Measurements from ENCODE around the gene SFT2D1.

SFT2D1 gene

GRCh38 chr6:166333172-166333995 lies 9.0 kb downstream of the SFT2D1 start:
- peak; percentile 22 for DNase-seq (ENCODE audit: low read depth)

- DNase-seq (ENCODE audit: low read depth): no peak
Observed at GRCh38 chr6:166331503-166332415, 10.6 kb downstream of the SFT2D1 start.

GRCh38 chr6:166330612-166331011 lies 11.7 kb downstream of the SFT2D1 start:
- no peak for DNase-seq (ENCODE audit: low read depth)

GRCh38 chr6:166325383-166326042 lies 16.8 kb downstream of the SFT2D1 start:
- no peak for DNase-seq (ENCODE audit: low read depth)

GRCh38 chr6:166323395-166323794 lies 18.9 kb downstream of the SFT2D1 start:
- no peak for DNase-seq (ENCODE audit: low read depth)

GRCh38 chr6:166318649-166319600 lies 23.4 kb downstream of the SFT2D1 start:
- DNase-seq (ENCODE audit: low read depth): no peak

GRCh38 chr6:166318227-166318626 lies 24.1 kb downstream of the SFT2D1 start:
- DNase-seq (ENCODE audit: low read depth): no peak

GRCh38 chr6:166317261-166318212 lies 24.8 kb downstream of the SFT2D1 start:
- no peak for DNase-seq (ENCODE audit: low read depth)

- no peak for DNase-seq (ENCODE audit: low read depth)
Observed at GRCh38 chr6:166315436-166315835, 26.9 kb downstream of the SFT2D1 start.

GRCh38 chr6:166314454-166314853 lies 27.9 kb downstream of the SFT2D1 start:
- no peak for DNase-seq (ENCODE audit: low read depth)

GRCh38 chr6:166313255-166314070 lies 28.9 kb downstream of the SFT2D1 start:
- DNase-seq (ENCODE audit: low read depth): peak; percentile 41

- DNase-seq (ENCODE audit: low read depth): no peak
Observed at GRCh38 chr6:166312832-166313231, 29.5 kb downstream of the SFT2D1 start.

- DNase-seq (ENCODE audit: low read depth): no peak
Observed at GRCh38 chr6:166310634-166311033, 31.7 kb downstream of the SFT2D1 start.

- no peak for DNase-seq (ENCODE audit: low read depth)
Observed at GRCh38 chr6:166309977-166310376, 32.4 kb downstream of the SFT2D1 start.

GRCh38 chr6:166308769-166309589 lies 33.4 kb downstream of the SFT2D1 start:
- no peak for DNase-seq (ENCODE audit: low read depth)

GRCh38 chr6:166308033-166308768 lies 34.1 kb downstream of the SFT2D1 start, which contains the start of gene PRR18:
Gene PRR18, minus strand, starts transcription at chr6:166308392. Its CDS starts 250 bp downstream, at chr6:166308142.
- DNase-seq (ENCODE audit: low read depth): no peak
